ENCODE measurements around the gene HOXC12. TPM values are rescaled to one million over a fixed set of nuclear protein-coding genes. Genes with fewer than 3 reads are reported as not detected.
A peak's percentile ranks its signal among the peaks of the same experiment; 100 is the strongest.

HOXC12 gene
- total and polyA plus RNA-seq, 2 of the 8 experiments (the other 6 are each of a cell fraction or from before 2014, with no cell fraction given), result not detected

DNA sequence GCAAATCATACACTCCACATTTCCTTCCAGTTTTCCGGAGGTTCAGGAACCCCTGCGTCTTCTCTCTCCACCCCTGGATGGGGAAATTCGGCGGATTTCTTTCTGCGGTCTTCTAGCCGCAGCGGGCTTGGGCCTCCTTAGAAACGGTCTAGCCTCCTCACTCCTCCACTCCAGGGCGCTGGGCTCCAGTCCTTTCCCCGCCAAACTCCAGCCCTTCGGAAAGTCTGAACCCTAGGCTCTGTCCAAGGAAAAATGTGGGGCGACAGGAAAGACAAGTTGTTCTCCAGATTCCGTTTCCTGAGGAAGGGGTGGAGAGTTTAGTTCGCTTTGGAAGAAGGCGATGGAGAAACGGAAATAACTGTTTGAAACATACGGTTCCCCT is 28.9 kb downstream of the HOXC12 start (continued):
- TF ChIP-seq CTCF (IDR thresholded peaks at IDR 0.05; ENCODE audit: control extremely low read depth in 1 of 3, insufficient read depth in 1 of 3, low read depth in 1 of 3, low read length in 3 of 3) (no peak), EZH2 (IDR thresholded peaks at IDR 0.05; ENCODE audit: low read depth, low read length, severe bottlenecking) (peak; percentile 90), TAF7 (optimal IDR thresholded peaks at IDR 0.05; ENCODE audit: borderline replicate concordance, low read depth, low read length) (no peak), E2F6 (IDR thresholded peaks at IDR 0.05) (no peak), NRF1 (IDR thresholded peaks at IDR 0.05; ENCODE audit: low read depth, low read length) (no peak), SP1 (IDR thresholded peaks at IDR 0.05; ENCODE audit: low read depth, low read length) (no peak)

Measured in H1 (cell line).